Measurements from ENCODE around the gene RRP15. TPM values are rescaled to one million over a fixed set of nuclear protein-coding genes. Genes with fewer than 3 reads are reported as not detected.

The RRP15 gene
- total RNA-seq, 1 donor from 2014 or later, result 15.8 TPM

GRCh38 chr1:218299416-218299815 is 14.3 kb downstream of the RRP15 start:
- Histone ChIP-seq H3K4me1 (peaks cover 52% of the 10 kb centered on the region), H3K4me2 (no peak overlapping the region), H3K9ac (no peak overlapping the region), H3K27me3 (no peaks in the 10 kb centered on the region), H3K36me3 (no peaks in the 10 kb centered on the region), H3K9me3 (ENCODE audit: low read depth) (no peaks in the 10 kb centered on the region), H3F3A (ENCODE audit: low read depth) (peaks cover 37% of the 10 kb centered on the region), H3K4me3 (no peak overlapping the region), H4K20me1 (ENCODE audit: low read depth) (no peaks in the 10 kb centered on the region), H2AFZ (replicated peaks) (no peak overlapping the region), H3K79me2 (ENCODE audit: low read depth) (peaks cover 78% of the 10 kb centered on the region), H3K27ac (peak overlapping the region; percentile 84)
- Mint-ChIP-seq H3K4me1 (no peaks in the 10 kb centered on the region), H3K27me3 (ENCODE audit: insufficient read depth, low read depth) (no peaks in the 10 kb centered on the region), H3K4me3 (no peak overlapping the region), H3K36me3 (no peaks in the 10 kb centered on the region), H3K9me3 (no peaks in the 10 kb centered on the region), H3K27ac (no peak overlapping the region)
- peak; percentile 51 for DNase-seq (ENCODE audit: low spot score)
- TF ChIP-seq EZH2phosphoT487 (IDR thresholded peaks at IDR 0.05), result no peak
- TF ChIP-seq, protein P1, sequence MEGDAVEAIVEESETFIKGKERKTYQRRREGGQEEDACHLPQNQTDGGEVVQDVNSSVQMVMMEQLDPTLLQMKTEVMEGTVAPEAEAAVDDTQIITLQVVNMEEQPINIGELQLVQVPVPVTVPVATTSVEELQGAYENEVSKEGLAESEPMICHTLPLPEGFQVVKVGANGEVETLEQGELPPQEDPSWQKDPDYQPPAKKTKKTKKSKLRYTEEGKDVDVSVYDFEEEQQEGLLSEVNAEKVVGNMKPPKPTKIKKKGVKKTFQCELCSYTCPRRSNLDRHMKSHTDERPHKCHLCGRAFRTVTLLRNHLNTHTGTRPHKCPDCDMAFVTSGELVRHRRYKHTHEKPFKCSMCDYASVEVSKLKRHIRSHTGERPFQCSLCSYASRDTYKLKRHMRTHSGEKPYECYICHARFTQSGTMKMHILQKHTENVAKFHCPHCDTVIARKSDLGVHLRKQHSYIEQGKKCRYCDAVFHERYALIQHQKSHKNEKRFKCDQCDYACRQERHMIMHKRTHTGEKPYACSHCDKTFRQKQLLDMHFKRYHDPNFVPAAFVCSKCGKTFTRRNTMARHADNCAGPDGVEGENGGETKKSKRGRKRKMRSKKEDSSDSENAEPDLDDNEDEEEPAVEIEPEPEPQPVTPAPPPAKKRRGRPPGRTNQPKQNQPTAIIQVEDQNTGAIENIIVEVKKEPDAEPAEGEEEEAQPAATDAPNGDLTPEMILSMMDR (IDR thresholded peaks at IDR 0.05), result peak; percentile 59
- TF ChIP-seq EZH2 (IDR thresholded peaks at IDR 0.05), result no peak

GRCh38 chr1:218301217-218301616 is 16.1 kb downstream of the RRP15 start:
- Histone ChIP-seq H3K4me2 (peak overlapping the region; percentile 53), H3K79me2 (ENCODE audit: low read depth) (peaks cover 68% of the 10 kb centered on the region), H3K9me3 (ENCODE audit: low read depth) (no peaks in the 10 kb centered on the region), H3K9ac (no peak overlapping the region), H3K4me1 (peaks cover 56% of the 10 kb centered on the region), H3F3A (ENCODE audit: low read depth) (peaks cover 37% of the 10 kb centered on the region), H3K27ac (peak overlapping the region; percentile 84), H3K4me3 (no peak overlapping the region), H3K36me3 (no peaks in the 10 kb centered on the region), H4K20me1 (ENCODE audit: low read depth) (no peaks in the 10 kb centered on the region), H2AFZ (replicated peaks) (no peak overlapping the region), H3K27me3 (no peaks in the 10 kb centered on the region)
- Mint-ChIP-seq H3K4me3 (no peak overlapping the region), H3K36me3 (no peaks in the 10 kb centered on the region), H3K4me1 (no peaks in the 10 kb centered on the region), H3K27me3 (ENCODE audit: insufficient read depth, low read depth) (no peaks in the 10 kb centered on the region), H3K9me3 (no peaks in the 10 kb centered on the region), H3K27ac (no peak overlapping the region)
- no peak for DNase-seq (ENCODE audit: low spot score)
- TF ChIP-seq EZH2phosphoT487 (IDR thresholded peaks at IDR 0.05), result no peak
- TF ChIP-seq EZH2 (IDR thresholded peaks at IDR 0.05), result no peak
- TF ChIP-seq, protein P1 (IDR thresholded peaks at IDR 0.05), result no peak

- Histone ChIP-seq H3K4me2 (no peak overlapping the region), H3K4me3 (no peak overlapping the region), H3K36me3 (no peaks in the 10 kb centered on the region), H2AFZ (replicated peaks) (no peak overlapping the region), H3K9me3 (ENCODE audit: low read depth) (no peaks in the 10 kb centered on the region), H3K27ac (peak overlapping the region; percentile 84), H3K27me3 (no peaks in the 10 kb centered on the region), H3K9ac (no peak overlapping the region), H3K79me2 (ENCODE audit: low read depth) (peaks cover 59% of the 10 kb centered on the region), H4K20me1 (ENCODE audit: low read depth) (no peaks in the 10 kb centered on the region), H3K4me1 (peaks cover 56% of the 10 kb centered on the region), H3F3A (ENCODE audit: low read depth) (peaks cover 37% of the 10 kb centered on the region)
- no peak overlapping the region for H3K4me3 Mint-ChIP-seq
- no peaks in the 10 kb centered on the region for H3K9me3 Mint-ChIP-seq
- DNase-seq (ENCODE audit: low spot score), result no peak
- TF ChIP-seq, protein P1 (IDR thresholded peaks at IDR 0.05), result no peak
- TF ChIP-seq EZH2 (IDR thresholded peaks at IDR 0.05) (no peak), EZH2phosphoT487 (IDR thresholded peaks at IDR 0.05) (no peak)
- no peaks in the 10 kb centered on the region for H3K27me3 Mint-ChIP-seq (ENCODE audit: insufficient read depth, low read depth)
- peaks cover under 1% of the 10 kb centered on the region for H3K36me3 Mint-ChIP-seq
- no peak overlapping the region for H3K27ac Mint-ChIP-seq
- H3K4me1 Mint-ChIP-seq, result no peaks in the 10 kb centered on the region
Observed at GRCh38 chr1:218302155-218302554, 17.1 kb downstream of the RRP15 start.

All from neural progenitor cell (in vitro differentiated cells).